Neural crest cell (in vitro differentiated cells): ENCODE results near the gene SLC1A3. TPM values are rescaled to one million over a fixed set of nuclear protein-coding genes. Genes with fewer than 3 reads are reported as not detected.
A peak's percentile ranks its signal among the peaks of the same experiment; 100 is the strongest.

Source experiments
- DNase-seq: peaks from one replicate; pipeline ENCODE4 v3.0.0; 2021; ENCODE audit warnings: low read depth, mixed read lengths, low spot score
- H3K27ac Mint-ChIP-seq: one replicate; pipeline ENCODE4 v1.8.0; 2021; ENCODE audit warnings: mild to moderate bottlenecking, mixed read lengths; ENCODE audit not compliant: unreplicated experiment
- H3K27me3 Mint-ChIP-seq: 2 replicates; pipeline ENCODE4 v1.8.0; 2021; ENCODE audit warnings: low read depth, mild to moderate bottlenecking, mixed read lengths
- H3K36me3 Mint-ChIP-seq: 2 replicates; pipeline ENCODE4 v1.8.0; 2021; ENCODE audit warnings: low read depth, mild to moderate bottlenecking, mixed read lengths
- H3K4me1 Mint-ChIP-seq: 2 replicates; pipeline ENCODE4 v1.8.0; 2021; ENCODE audit warnings: mixed read lengths
- H3K4me3 Mint-ChIP-seq: one replicate; pipeline ENCODE4 v1.8.0; 2021; ENCODE audit warnings: mild to moderate bottlenecking, mixed read lengths
- H3K9me3 Mint-ChIP-seq: 2 replicates; pipeline ENCODE4 v1.8.0; 2021; ENCODE audit warnings: mixed read lengths
- total RNA-seq: library from RNA; stranded (reverse); gene quantifications from 2 replicates; pipeline ENCODE4 v1.2.1, GENCODE V29; 2021
- TF ChIP-seq, protein P1 (sequence below): fragments of 200-600 bp; sonication (generic); conservative IDR thresholded peaks from 2 replicates; pipeline ENCODE4 v1.5.0; 2021; ENCODE audit warnings: antibody characterized with exemption, mild to moderate bottlenecking

Gene SLC1A3
- total RNA-seq, 1 donor from 2014 or later: 26.5 TPM

GRCh38 chr5:36694351-36694750, 87.9 kb downstream of the SLC1A3 start:
- Mint-ChIP-seq H3K9me3 (no peaks in the 10 kb centered on the region), H3K36me3 (no peaks in the 10 kb centered on the region), H3K4me3 (no peak overlapping the region), H3K27ac (no peak overlapping the region), H3K4me1 (peaks cover 30% of the 10 kb centered on the region), H3K27me3 (peaks cover 54% of the 10 kb centered on the region)
- DNase-seq: no peak
- TF ChIP-seq, protein P1, sequence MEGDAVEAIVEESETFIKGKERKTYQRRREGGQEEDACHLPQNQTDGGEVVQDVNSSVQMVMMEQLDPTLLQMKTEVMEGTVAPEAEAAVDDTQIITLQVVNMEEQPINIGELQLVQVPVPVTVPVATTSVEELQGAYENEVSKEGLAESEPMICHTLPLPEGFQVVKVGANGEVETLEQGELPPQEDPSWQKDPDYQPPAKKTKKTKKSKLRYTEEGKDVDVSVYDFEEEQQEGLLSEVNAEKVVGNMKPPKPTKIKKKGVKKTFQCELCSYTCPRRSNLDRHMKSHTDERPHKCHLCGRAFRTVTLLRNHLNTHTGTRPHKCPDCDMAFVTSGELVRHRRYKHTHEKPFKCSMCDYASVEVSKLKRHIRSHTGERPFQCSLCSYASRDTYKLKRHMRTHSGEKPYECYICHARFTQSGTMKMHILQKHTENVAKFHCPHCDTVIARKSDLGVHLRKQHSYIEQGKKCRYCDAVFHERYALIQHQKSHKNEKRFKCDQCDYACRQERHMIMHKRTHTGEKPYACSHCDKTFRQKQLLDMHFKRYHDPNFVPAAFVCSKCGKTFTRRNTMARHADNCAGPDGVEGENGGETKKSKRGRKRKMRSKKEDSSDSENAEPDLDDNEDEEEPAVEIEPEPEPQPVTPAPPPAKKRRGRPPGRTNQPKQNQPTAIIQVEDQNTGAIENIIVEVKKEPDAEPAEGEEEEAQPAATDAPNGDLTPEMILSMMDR: no peak

DNA sequence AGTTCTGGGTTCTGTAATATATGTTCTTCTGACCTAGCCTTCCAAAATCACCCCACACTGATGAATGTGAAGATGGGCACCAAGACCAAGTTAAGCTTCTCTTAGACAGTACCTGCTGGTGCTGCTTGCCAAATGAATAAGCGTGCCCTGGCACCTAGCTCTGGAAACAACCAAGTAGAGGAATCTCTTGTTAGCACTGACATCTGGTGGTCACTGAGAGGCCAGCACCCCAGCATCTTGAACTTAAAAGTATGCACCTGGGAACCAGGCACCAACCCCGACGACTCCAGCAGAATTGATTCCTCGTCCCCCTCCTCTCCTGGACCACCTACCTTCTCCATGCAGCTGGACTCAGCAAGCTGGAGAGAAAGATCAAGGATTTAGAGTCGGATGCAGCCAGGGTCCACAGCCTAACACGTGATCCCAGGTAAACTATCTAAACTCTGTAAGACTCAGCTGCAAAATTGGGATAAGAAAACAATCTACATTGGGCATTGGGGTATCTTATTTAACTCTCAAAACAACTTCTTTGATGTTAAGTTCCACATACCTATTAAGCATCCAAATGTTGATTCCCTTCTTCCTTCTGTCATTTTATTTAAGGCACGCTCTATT, 89.8 kb downstream of the SLC1A3 start:
- peaks cover 52% of the 10 kb centered on the region for H3K27me3 Mint-ChIP-seq
- peak overlapping the region; percentile 3 for H3K4me3 Mint-ChIP-seq
- H3K36me3 Mint-ChIP-seq: no peaks in the 10 kb centered on the region
- TF ChIP-seq, protein P1: peak; percentile 78
- H3K27ac Mint-ChIP-seq: no peak overlapping the region
- no peaks in the 10 kb centered on the region for H3K9me3 Mint-ChIP-seq
- H3K4me1 Mint-ChIP-seq: peaks cover 16% of the 10 kb centered on the region
- peak; percentile 45 for DNase-seq

GRCh38 chr5:36698031-36698430, 91.6 kb downstream of the SLC1A3 start:
- no peaks in the 10 kb centered on the region for H3K9me3 Mint-ChIP-seq
- H3K4me3 Mint-ChIP-seq: no peak overlapping the region
- TF ChIP-seq, protein P1: no peak
- H3K4me1 Mint-ChIP-seq: peaks cover 5% of the 10 kb centered on the region
- H3K36me3 Mint-ChIP-seq: no peaks in the 10 kb centered on the region
- H3K27ac Mint-ChIP-seq: no peak overlapping the region
- DNase-seq: no peak
- H3K27me3 Mint-ChIP-seq: peaks cover 47% of the 10 kb centered on the region

GRCh38 chr5:36701085-36701698, 94.8 kb downstream of the SLC1A3 start:
- no peaks in the 10 kb centered on the region for H3K36me3 Mint-ChIP-seq
- no peak overlapping the region for H3K27ac Mint-ChIP-seq
- no peak overlapping the region for H3K4me3 Mint-ChIP-seq
- H3K4me1 Mint-ChIP-seq: peaks cover 4% of the 10 kb centered on the region
- TF ChIP-seq, protein P1: no peak
- no peak for DNase-seq
- peaks cover 31% of the 10 kb centered on the region for H3K27me3 Mint-ChIP-seq
- H3K9me3 Mint-ChIP-seq: no peaks in the 10 kb centered on the region

- no peak overlapping the region for H3K27ac Mint-ChIP-seq
- peaks cover 2% of the 10 kb centered on the region for H3K9me3 Mint-ChIP-seq
- no peaks in the 10 kb centered on the region for H3K36me3 Mint-ChIP-seq
- no peak for DNase-seq
- peaks cover 23% of the 10 kb centered on the region for H3K27me3 Mint-ChIP-seq
- H3K4me1 Mint-ChIP-seq: peaks cover 4% of the 10 kb centered on the region
- no peak overlapping the region for H3K4me3 Mint-ChIP-seq
- TF ChIP-seq, protein P1: no peak
Measured at GRCh38 chr5:36703245-36703860, 96.9 kb downstream of the SLC1A3 start.
